Measurements from ENCODE around the gene SLC7A8.
"Not testable (repeated sequence)": the region's sequence is repeated elsewhere in the genome, so short reads cannot be mapped to it uniquely, and the experiment has no call there.

The SLC7A8 gene

DNA sequence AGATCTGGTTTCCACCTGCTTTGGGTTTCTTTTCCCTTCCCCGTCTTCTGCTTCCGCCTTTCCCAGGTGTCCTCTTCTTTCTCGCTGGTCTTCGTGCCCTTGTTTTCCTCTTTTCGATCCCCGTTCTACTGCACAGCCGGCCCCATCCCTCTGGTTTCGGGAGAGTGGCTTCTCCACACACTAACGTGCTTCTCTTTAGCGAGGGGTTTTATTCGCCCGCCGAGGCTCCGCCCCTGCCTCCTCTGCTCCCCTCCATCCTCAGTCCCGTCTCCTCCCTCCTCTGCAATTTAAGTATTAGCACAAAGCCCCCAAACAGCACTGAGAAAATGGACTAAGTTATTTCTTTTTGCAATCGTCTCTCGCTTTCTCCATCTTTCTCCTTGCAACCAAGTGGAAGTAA is at the start of gene SLC7A8:
Gene SLC7A8 (minus strand): TSS at position 182 of the 400 bp plus-strand sequence. CDS start 746 bp downstream, outside the sequence.
- DNase-seq: peak; percentile 36 to 62

DNA sequence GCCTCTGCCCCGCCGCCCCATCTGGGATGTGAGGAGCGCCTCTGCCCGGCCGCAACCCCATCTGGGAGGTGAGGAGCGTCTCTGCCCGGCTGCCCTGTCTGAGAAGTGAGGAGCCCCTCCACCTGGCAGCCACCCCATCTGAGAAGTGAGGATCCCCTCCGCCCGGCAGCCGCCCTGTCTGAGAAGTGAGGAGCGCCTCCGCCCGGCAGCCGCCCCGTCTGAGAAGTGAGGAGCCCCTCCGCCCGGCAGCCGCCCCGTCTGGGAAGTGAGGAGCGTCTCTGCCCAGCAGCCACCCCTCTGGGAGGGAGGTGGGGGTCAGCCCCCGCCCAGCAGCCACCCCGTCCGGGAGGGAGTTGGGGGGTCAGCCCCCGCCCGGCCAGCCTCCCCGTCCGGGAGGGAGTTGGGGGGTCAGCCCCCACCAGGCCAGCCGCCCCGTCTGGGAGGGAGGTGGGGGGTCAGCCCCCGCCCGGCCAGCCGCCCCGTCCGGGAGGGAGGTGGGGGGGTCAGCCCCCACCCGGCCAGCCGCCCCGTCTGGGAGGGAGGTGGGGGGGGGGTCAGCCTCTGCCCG is 48.9 kb upstream of the SLC7A8 start:
- DNase-seq: not testable (repeated sequence)

DNA sequence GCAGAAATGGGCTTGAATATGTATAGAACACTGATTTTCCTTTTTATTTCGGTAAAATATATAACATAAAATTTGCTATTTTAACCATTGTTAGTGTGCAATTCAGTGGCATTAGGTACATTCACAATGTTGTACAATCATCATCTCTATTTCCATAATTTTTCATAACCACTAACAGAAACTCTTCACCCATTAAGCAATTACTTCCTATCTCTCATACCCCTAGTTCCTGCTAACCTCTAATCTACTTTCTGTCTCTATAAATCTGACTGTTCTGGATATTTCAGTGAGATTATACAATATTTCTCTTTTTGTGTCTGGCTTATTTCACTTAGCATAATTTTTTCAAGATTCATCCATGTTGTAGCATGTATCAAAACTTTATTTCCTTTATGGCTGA is 45.4 kb upstream of the SLC7A8 start:
- DNase-seq: no peak

DNA sequence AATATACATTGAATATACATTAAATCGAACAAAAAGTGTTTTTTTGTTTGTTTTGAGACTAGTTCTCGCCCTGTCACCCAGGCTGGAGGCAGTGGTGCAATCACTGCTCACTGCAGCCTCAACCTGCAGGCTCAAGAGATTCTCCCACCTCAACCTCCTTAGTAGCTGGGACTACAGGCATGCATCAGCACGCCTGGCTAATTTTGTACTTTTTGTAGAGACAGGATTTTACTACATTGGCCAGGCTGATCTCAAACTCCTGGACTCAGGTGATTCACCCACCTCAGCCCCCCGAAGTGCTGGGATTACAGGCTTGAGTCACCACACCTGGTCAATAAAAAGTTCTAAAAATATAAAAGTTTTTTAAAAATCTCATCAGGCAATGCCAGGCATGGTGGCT is 44.1 kb upstream of the SLC7A8 start:
- no peak for DNase-seq

DNA sequence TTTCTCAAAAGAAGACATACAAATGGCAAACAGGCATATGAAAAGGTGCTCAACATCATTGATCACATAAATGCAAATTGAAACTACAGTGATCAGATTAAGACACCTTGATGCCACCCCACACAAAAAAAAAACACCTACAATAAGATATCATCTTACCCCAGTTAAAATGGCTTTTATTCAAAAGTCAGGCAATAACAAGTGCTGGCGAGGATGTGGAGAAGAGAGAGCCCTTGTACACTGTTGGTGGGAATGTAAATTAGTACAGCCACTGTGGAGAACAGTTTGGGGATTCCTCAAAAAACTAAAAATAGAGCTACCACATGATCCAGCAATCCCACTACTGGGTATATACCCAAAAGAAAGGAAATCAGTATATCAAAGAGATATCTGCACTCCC is 41.5 kb upstream of the SLC7A8 start:
- DNase-seq: not testable (repeated sequence)

DNA sequence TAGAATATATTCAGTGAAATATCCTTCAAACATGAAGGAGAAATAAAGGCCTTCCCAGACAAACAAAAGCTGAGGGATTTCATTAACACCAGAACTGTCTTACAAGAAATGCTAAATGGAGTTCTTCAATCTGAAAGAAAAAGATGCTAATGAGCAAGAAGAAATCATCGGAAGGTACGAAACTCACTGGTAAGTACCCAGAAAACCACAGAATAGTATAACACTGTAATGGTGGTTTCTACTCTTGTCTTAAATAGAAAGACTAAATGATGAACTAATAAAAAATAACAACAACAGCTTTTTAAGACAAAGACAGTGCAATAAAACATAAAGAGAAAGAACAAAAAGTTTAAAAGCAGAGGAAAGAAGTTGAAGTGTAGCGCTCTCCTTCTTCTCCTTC is 35.6 kb upstream of the SLC7A8 start:
- no peak for DNase-seq

DNA sequence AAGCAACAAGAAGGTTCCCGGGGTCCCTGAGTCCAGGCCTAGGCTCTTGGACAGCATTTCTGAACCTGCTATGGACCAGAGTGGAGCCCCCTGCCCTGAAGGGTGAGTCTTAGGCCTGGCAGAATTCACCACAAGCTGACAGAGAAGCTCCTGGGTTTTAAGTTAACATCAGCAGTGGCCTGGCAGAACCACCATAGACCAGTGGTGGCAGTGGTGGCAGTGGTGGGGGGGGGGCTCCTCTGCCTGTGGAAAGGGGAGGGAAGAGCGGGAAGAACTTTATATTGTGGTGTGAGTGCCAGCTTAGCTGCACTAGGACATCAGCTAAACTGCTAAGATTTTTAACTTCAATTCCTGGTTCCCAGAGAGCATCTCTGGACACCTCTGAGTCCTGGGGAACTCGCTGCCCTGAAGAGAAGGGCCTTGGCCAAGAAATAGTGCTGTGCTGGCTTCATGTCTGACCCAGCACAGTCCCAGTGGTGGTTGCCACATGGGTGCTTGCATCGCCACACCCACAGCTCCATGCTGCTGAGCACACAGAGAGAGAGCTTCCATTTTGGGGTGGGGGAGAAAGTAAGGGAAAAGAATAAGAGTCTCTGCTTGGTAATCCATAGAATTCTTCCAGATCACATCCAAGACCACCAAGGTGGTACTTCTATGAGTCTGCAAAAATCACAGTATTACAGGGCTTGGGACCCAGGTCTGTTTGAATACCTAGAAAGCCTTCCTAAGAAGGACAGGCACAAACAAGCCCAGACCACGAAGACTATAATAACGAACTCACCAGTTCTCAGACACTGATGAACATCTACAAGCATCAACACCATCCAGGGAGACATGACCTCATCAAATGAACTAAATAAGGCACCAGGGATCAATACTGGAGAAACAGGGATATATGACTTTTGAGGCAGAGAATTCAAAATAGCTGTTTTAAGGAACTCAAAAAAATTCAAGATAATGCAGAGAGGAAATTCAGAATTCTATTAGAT is 33.9 kb upstream of the SLC7A8 start:
- no peak for DNase-seq

DNA sequence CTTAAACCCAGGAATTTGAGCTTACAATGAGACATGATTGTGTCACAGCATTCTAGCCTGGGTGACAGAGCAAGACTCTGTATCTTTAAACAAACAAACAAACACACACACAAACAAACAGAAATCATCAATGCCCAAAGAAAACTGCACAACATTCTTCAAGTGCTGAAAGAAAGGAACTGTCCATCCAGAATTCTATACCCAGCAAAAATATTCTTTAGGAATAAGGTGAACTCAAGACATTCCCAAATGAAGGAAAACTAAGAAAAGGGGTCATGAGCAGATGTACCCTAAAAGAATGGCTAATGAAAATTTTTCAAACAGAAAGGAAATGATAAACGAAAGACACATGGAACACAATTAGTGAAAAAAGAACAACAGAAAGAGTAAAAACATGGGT is 32.0 kb upstream of the SLC7A8 start:
- DNase-seq: no peak

DNA sequence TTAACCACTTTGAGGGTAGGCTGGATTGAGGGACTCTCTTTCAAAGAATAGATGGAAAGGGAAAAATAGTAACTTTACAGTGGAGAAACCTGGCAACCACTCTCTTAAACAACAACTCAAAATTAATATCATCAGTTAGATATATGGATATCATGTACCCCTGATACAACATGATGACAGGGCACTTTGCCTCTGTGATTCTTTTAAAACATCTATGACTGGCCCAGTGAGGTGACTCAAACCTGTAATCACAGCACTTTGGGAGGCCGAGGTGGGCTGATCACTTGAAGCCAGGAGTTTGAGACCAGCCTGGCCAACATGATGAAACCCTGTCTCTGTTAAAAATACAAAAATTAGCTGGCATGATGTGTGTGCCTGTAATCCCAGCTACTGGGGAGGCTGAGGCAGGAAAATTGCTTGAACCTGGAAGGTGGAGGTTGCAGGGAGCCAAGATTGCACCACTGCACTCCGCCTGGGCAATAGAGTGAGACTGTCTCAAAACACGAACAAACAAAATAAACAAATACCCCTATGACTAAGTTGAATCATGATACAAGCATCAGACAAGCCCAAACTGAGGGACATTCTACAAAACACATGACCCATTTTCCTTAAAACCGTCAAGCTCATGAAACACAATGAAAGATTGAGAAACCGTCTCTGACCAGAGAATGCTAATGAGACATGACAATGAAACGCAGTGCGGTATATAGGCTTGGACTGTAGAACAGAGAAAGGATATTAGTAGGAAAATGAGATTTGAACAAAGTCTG is 26.4 kb upstream of the SLC7A8 start:
- DNase-seq: no peak

DNA sequence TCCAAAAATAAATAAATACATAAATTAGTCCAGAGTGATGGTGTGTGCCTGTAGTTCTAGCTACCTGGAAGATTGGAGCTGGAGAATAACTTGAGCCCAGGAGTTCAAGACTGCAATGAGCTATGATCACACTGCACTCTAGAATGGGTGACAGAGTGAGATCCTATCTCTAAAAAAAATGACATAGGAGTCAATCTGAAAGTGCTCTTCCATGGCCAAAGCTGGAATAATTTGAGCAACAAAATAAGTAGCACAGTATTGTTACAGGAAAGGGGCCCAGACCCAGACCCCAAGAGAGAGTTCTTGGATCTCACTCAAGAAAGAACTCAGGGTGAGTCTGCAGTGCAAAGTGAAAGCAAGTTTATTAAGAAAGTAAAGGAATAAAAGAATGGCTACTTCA is 24.9 kb upstream of the SLC7A8 start:
- no peak for DNase-seq

DNA sequence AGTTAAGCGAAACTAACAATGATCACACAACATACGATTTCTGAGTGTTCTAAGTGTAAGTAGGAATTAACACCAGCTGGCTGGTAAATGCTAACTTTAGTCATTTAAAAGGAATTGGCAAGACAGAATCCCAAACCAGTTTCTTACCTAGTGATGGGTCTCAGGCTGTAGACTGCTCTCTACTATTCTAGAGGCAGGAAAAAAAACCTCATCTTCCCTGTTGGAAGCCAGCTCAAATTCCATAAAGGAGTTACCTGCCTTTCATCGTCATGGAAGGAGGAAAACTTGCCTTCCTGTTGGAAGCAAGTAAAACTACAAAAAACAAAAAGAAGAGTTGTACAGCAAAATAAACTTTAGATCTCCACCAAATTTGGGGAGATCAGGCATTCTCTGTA is 23.7 kb upstream of the SLC7A8 start:
- DNase-seq: no peak

DNA sequence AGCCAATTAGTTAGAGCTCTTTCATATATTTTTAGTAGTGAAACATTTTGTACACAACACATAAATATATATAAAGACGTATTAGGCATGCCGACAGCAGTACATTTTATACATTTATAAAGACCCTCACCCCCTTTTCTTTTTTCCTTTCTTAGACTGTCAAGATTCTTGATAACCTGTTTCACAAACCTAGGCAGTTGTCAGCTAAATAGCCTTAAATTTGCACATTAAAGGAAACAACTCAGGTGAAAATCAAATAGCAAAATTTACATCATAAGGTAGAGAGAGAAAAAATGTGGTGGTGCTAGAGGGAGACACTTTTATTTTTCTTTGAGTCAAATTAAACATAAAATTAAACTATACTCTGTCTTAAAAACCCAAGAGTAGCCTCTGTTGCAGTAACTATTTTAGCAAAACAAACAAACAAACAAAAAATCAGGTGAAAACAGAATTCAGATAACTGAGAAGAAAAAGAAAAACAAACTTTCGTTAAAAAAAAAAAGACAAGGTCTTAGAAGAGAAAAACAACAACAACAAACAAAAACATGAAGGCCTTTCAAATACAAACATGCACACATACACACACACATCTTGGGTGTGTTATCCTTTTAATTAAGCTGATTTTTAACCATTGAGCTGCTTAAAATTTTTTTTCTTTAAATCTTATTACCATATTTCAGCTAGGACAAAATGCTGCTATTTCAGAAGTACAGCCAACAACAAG is 23.1 kb upstream of the SLC7A8 start:
- no peak for DNase-seq

DNA sequence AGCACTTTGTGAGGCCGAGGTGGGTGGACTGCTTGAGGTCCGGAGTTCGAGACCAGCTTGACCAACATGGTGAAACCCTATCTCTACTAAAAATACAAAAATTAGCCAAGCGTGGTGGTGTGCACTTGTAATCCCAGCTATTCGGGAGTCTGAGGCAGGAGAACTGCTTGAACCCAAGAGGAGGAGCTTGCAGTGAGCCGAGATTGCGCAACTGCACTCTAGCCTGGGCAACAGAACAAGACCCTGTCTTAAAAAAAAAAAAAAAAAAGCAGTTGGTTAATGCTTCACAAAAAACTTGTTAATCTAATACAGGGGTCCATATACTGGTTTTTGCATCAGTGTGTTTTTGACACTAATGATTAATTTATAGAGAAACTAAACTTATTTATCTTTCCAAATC is 18.5 kb upstream of the SLC7A8 start:
- DNase-seq: no peak

DNA sequence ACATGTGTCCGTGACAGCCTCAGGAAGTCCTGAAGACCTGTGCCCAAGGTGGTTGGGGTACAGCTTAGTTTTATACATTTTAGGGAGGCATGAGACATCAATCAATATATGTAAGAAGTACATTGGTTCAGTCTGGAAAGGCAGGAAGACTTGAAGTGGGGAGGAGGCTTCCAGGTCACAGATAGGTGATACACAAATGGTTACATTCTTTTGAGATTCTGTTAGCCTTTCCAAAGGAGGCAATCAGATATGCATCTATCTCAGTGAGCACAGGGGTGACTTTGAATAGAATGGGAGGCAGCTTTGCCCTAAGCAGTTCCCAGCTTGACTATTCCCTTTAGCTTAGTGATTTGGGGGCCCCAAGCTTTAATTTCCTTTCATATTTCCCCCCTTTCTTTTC is 15.7 kb upstream of the SLC7A8 start:
- DNase-seq: not testable (repeated sequence)

DNA sequence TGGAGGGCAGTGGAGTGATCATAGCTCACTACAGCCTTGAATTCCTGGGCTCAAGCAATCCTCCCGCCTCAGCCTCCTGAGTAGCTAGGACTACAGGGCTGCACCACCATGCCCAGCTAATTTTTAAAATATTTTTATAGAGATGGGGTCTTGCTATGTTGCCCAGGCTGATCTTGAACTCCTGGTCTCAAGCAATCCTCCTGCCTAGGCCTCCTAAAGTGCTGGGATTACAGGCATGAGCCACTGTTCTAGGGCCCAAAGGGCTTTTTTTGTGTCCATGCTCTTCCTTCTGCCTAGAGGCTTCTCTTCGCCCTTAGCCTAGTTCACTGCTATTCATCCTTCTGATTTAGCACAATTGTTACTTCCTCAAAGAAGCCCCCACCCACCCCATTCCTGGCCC is 13.0 kb upstream of the SLC7A8 start:
- not testable (repeated sequence) for DNase-seq

DNA sequence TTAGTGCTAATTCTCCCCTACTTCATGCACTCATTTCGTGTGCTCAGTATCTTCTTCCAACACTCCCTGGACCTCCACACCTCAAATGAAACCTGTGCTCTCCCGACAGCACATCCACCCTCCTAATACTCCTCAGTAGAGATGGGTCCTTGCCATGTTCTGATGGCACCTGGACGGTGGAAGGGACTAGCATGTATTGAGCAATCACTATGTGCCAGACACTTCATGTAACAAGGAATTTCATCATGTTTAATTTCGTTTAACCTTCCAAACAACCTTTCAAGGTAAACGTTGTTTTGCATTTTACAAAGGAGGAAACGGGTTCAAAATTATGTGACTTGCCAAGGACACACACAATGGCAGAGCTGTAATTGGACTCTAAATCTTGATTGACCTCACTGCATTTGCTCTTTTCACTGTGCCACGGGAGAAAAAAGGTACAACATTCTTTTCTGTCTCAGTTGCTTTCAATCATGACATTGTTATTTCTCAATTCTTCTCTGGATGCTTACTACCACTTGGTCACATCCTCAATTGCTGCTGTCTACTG is 12.2 kb upstream of the SLC7A8 start:
- DNase-seq: no peak

DNA sequence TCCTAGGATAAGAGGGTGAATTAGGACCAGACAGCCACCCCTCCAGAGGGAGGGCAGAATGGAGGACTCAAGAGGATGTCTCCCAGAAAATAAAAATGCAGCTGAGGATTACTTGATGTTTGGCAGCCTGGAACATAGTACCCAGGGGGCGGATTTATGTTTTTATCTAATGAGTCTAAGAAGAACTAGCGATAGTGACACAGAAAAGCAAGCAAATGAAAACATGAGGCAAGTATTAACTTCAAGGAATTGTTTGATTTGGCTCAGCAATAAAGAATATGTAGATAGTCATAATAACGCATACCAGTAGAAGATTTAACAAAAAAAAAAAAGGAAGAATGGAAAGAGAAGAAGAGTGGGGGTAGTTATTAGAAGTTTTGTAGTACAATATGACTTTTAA is 10.0 kb upstream of the SLC7A8 start:
- DNase-seq: no peak

DNA sequence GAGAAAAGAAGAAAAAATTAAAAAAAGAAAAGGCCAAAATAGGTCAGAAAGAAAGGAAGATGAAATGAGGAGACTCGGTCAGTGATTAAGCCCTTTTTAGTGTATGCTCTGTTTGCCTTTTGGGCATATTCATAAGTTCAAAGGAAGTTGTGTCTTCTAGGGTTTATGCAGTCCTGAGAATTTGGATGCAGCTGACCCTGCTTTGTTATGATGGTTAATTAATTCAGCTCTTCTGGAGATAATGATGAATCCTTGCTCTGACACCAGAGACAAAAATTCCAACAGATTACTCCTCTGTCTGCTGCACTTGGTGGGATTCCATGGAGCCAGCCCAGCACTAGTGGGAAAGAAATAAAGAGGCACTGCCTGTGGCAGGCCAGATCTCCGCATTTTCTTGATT is 4.5 kb upstream of the SLC7A8 start:
- no peak for DNase-seq

DNA sequence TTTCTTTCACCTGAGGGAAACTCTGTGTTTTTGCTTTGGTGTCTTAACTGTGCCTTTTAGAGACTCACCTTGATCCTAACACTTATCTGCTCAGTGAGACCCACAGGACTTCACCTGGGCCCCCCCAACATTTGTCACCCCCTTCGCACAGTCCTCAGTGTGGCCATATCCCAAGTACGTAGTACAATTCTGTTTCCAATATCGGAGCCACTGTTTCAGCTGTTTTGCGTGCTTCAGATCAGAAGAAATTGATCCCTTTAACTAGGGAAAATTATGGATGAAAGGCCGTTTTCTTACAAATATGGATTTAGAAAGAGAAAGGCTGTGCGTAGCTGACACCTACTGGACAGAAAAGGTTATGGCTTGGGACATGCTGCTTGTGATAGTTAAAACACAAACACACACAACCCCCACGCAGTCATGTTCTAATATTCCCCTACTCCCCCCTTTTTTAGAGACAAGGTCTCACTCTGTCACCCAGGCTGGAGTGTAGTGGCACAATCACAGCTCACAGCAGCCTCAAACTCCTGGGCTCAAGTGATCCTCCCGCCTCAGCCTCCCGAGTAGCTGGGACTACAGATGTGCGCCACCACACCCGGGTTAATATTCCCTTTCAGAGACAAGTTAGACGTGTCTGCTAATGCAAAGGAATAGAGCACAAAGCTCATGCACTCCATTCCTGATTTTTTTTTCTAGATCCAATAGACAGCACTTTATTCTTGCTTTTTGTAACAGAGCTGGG is 3.6 kb upstream of the SLC7A8 start:
- DNase-seq: peak in 1 of 2 experiments; percentile 27

DNA sequence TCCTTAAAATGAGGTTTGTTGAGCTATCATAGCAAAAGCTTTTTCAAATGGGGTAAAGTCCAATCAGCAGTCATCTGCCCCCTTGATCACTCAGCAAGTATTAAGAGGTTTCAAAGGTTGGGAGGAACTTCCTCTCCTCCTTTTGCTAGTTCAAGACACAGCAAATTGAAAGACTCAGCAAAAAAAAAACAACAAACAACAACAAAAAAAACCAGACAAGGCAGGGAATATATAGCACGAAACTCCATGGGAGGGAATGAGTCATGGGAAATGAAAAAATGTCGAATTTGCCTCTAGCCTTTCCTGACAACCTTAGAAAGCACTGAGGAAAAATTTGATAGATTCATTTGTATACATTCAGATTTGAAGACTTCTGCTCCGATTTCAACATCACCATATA is 1.6 kb upstream of the SLC7A8 start:
- DNase-seq: no peak

DNA sequence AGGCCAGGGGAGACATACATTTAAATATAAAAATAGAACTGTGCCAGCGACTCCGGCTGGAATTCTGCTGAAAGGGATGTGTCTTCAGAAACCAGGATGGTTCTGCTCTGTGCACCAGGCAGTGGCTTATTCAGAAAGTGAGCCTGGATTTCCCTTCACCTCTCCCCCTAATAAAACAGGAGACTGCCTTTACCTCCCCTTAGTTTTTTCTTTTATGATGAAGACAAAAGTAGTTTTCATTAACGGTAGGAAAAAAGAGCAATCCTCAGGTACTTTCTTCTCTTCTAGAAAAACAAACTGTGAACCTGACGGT is 346 bp downstream of the SLC7A8 start:
- DNase-seq: no peak

Measured in cerebellar nuclear complex (tissue), 1 donor.